ENCODE measurements around the gene SH3BP5.
A peak's percentile ranks its signal among the peaks of the same experiment; 100 is the strongest.

DNA sequence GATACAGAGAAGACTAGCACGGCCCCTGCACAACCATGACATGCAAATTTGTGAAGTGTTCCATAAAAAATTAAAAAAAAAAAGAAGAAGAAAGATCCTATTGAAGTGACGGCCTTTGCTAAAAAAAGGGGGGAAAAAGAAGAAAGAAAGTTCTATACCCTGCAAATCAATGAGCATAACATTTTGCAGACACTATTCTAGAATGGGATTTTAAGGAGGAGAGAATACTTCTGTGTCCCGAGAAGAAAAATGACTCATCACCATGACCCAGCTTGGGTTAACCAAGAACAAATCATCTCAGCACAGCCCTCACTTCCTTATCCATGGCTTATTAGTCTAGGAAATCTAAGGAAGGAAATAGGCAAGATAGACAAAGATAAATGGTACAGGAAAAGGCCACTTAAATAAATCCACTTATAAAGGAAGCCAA is 7.4 kb upstream of the SH3BP5 start:
- TF ChIP-seq CEBPB (IDR thresholded peaks at IDR 0.05; ENCODE audit: low read depth) (no peak), ZNF274 (IDR thresholded peaks at IDR 0.05; ENCODE audit: low read depth, low read length) (no peak), POLR2A (IDR thresholded peaks at IDR 0.05; ENCODE audit: borderline replicate concordance, extremely low read depth, insufficient read depth, insufficient read length) (no peak), SRF (IDR thresholded peaks at IDR 0.05; ENCODE audit: low read depth) (no peak), EZH2 (IDR thresholded peaks at IDR 0.05) (no peak), POLR2AphosphoS5 (IDR thresholded peaks at IDR 0.05; ENCODE audit: low read depth, low read length) (no peak), ELF1 (IDR thresholded peaks at IDR 0.05; ENCODE audit: borderline replicate concordance, low read depth) (no peak), FOSL1 (IDR thresholded peaks at IDR 0.05; ENCODE audit: low read depth) (peak; percentile 54), RAD21 (IDR thresholded peaks at IDR 0.05; ENCODE audit: low read depth) (no peak), SP1 (IDR thresholded peaks at IDR 0.05; ENCODE audit: low read depth) (no peak), REST (IDR thresholded peaks at IDR 0.05; ENCODE audit: low read depth) (no peak), SIN3A (IDR thresholded peaks at IDR 0.05; ENCODE audit: low read depth) (no peak)
- TF ChIP-seq, protein P1, sequence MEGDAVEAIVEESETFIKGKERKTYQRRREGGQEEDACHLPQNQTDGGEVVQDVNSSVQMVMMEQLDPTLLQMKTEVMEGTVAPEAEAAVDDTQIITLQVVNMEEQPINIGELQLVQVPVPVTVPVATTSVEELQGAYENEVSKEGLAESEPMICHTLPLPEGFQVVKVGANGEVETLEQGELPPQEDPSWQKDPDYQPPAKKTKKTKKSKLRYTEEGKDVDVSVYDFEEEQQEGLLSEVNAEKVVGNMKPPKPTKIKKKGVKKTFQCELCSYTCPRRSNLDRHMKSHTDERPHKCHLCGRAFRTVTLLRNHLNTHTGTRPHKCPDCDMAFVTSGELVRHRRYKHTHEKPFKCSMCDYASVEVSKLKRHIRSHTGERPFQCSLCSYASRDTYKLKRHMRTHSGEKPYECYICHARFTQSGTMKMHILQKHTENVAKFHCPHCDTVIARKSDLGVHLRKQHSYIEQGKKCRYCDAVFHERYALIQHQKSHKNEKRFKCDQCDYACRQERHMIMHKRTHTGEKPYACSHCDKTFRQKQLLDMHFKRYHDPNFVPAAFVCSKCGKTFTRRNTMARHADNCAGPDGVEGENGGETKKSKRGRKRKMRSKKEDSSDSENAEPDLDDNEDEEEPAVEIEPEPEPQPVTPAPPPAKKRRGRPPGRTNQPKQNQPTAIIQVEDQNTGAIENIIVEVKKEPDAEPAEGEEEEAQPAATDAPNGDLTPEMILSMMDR (IDR thresholded peaks at IDR 0.05 in 2 of 3, conservative IDR thresholded peaks at IDR 0.05 in 1 of 3; ENCODE audit: borderline replicate concordance in 1 of 3, insufficient read depth in 1 of 3, low read depth in 2 of 3, low read length in 2 of 3), result no peak
- TF ChIP-seq, protein P2, sequence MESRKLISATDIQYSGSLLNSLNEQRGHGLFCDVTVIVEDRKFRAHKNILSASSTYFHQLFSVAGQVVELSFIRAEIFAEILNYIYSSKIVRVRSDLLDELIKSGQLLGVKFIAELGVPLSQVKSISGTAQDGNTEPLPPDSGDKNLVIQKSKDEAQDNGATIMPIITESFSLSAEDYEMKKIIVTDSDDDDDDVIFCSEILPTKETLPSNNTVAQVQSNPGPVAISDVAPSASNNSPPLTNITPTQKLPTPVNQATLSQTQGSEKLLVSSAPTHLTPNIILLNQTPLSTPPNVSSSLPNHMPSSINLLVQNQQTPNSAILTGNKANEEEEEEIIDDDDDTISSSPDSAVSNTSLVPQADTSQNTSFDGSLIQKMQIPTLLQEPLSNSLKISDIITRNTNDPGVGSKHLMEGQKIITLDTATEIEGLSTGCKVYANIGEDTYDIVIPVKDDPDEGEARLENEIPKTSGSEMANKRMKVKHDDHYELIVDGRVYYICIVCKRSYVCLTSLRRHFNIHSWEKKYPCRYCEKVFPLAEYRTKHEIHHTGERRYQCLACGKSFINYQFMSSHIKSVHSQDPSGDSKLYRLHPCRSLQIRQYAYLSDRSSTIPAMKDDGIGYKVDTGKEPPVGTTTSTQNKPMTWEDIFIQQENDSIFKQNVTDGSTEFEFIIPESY (IDR thresholded peaks at IDR 0.05; ENCODE audit: extremely low read depth, insufficient replicate concordance, low read length), result no peak
